Measurements from ENCODE around the gene STK38L. TPM values are rescaled to one million over a fixed set of nuclear protein-coding genes. Genes with fewer than 3 reads are reported as not detected.

Gene STK38L
- total and polyA plus RNA-seq, 9 of the 15 experiments (the other 6 are each of a cell fraction or from before 2014, with no cell fraction given), result 2.6 to 10.7 (median 6.9) TPM

DNA sequence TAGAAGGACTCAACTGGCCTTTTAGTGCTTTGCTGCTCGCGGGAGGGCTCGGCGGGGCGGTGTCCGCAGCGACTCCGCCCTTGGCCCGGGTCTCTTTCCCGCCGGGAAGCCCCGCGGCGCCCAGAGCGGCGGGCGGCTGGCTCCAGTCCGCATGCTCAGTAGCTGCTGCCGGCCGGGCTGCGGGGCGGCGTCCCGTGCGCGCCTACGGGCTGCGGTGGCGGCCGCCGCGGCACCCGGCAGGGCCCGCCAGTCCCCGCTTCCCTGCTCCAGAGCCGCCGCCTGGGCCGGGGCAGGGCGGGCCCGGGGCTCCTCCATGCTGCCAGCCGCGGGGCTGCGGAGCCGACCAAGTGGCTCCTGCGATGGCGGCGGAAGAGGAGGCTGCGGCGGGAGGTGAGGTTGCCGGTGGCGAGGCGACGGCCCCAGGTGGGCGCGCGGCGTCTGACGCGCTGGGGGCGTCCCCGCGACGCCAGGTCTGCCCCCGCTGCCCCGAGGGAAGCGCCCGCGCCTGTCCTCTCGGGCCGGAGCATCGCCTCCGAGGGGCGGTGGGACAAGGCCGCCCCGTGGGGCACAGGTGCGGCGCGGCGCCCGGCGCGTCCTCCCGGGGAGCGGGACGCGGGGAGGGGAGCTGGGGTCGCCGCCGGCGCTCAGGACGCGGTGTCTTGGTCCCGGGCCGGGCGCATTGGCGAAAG, 88.8 kb downstream of the STK38L start, which contains the start of gene BMAL2:
TSS of gene BMAL2 (plus strand) at position 123 of the 689 bp plus-strand sequence. CDS start at position 360, 237 bp downstream.
- H3K9ac ChIP-seq (ENCODE audit: insufficient read depth in 1 of 2, low read depth in 2 of 2, low read length in 2 of 2), result peak within 1 kb of the TSS in 1 of 2 experiments; percentile 61; a peak in 2 of 4 replicates
- peaks cover 25 to 27% of the 10 kb centered on the region in 2 experiments for H3K27me3 ChIP-seq (ENCODE audit: control insufficient read depth in 2 of 2, insufficient read depth in 2 of 2, low read length in 2 of 2)
- H3K4me3 ChIP-seq, result peak within 1 kb of the TSS; percentile 28
- no peaks in the 10 kb centered on the region for H3K79me2 ChIP-seq (ENCODE audit: control insufficient read depth, insufficient read depth, low read length)
- no TSS peak for BruUV-seq (replicated peaks)
- no peaks in the 10 kb centered on the region for H3K9me3 ChIP-seq (replicated peaks; ENCODE audit: control insufficient read depth, insufficient read depth, low read depth, low read length)
- TF ChIP-seq PHF8 (IDR thresholded peaks at IDR 0.05; ENCODE audit: borderline replicate concordance, low read length) (peak; percentile 14; the same call in 1 of the 2 replicates), ARID4B (CRISPR knock-in tag; IDR thresholded peaks at IDR 0.05) (0 out of 2 replicates have a peak, but pooled peaks have one; percentile 35), YY1 (IDR thresholded peaks at IDR 0.05; ENCODE audit: borderline replicate concordance in 1 of 3, control insufficient read depth in 1 of 3, extremely low read depth in 1 of 3, insufficient read depth in 3 of 3, insufficient read length in 1 of 3, insufficient replicate concordance in 2 of 3, low read depth in 1 of 3, low read length in 2 of 3) (peak in 1 of 3 experiments; percentile 13), GABPB1 (CRISPR knock-in tag; IDR thresholded peaks at IDR 0.05) (no peak), NRF1 (conservative IDR thresholded peaks at IDR 0.05 in 1 of 2, IDR thresholded peaks at IDR 0.05 in 1 of 2) (peak; percentile 44 to 60; a peak in 2 of 4 replicates), HMG20A (CRISPR knock-in tag; conservative IDR thresholded peaks at IDR 0.05) (no peak), CHD1 (IDR thresholded peaks at IDR 0.05; ENCODE audit: low read length) (peak; percentile 29)
- TF ChIP-seq, protein P1, sequence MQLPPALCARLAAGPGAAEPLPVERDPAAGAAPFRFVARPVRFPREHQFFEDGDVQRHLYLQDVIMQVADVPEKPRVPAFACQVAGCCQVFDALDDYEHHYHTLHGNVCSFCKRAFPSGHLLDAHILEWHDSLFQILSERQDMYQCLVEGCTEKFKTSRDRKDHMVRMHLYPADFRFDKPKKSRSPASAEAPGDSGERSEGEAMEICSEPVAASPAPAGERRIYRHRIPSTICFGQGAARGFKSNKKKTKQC (CRISPR knock-in tag; IDR thresholded peaks at IDR 0.05), result 0 out of 2 replicates have a peak, but pooled peaks have one; percentile 35
- intact Hi-C loops (cut with micrococcal nuclease) (no loop called here), in situ Hi-C loops (cut with MboI) (no loop called here)
- H3K4me1 ChIP-seq (replicated peaks in 1 of 2; ENCODE audit: control insufficient read depth in 2 of 2, insufficient read depth in 2 of 2, low read length in 2 of 2), result peaks cover 11 to 13% of the 10 kb centered on the region in 2 experiments; a peak in 3 of 5 replicates
- WGBS (ENCODE audit: insufficient coverage, low coverage, missing lambda C conversion rate), result 7% methylated on average over 22 of the region's 96 CpGs
- DNase-seq (ENCODE audit: extremely low read depth in 1 of 4, low spot score in 3 of 4) (peak; percentile 26 to 52 (median 44)), FAIRE-seq (no peak), ATAC-seq (peak; percentile 73)
- no peak within 1 kb of the TSS for H3K27ac ChIP-seq (ENCODE audit: extremely low read depth, low read depth, low read length)
- ChIA-PET CTCF (ENCODE audit: low intra/inter-chr PET ratio) (no interaction called here), POLR2A (interaction anchor here (0.7 to 1.1 kb wide), 2 partner anchors 8 to 110 kb away, joined by 3 read pairs; no protein-coding TSS in a partner anchor)
- H3K9me1 ChIP-seq (ENCODE audit: control insufficient read depth, insufficient read depth, low read length), result no peaks in the 10 kb centered on the region
- H3K36me3 ChIP-seq (ENCODE audit: control insufficient read depth, insufficient read depth, low read length), result no peaks in the 10 kb centered on the region
- no peaks in the 10 kb centered on the region for H4K20me1 ChIP-seq (replicated peaks; ENCODE audit: control insufficient read depth, insufficient read depth, low read length)
- peak within 1 kb of the TSS; percentile 63; the same call in 1 of the 2 replicates for H2AFZ ChIP-seq (ENCODE audit: low read depth, low read length)
- H3K4me2 ChIP-seq (ENCODE audit: insufficient read depth, low read length), result peak within 1 kb of the TSS; percentile 41

Data from K562 (cell line).